Ishikawa (cell line): ENCODE measurements around the gene POLR3A.

ENCODE experiments used
- CEBPB ChIP-seq: IDR thresholded peaks from 2 replicates; pipeline ENCODE4 v1.6.1; 2012
- CREB1 ChIP-seq: IDR thresholded peaks from 2 replicates; pipeline ENCODE4 v1.6.1; 2012; ENCODE audit warnings: low read depth
- EGR1 ChIP-seq: IDR thresholded peaks from 2 replicates; pipeline ENCODE4 v1.6.1; 2012
- EP300 ChIP-seq: IDR thresholded peaks from 2 replicates; pipeline ENCODE4 v1.6.1; 2012; ENCODE audit warnings: borderline replicate concordance
- FOXM1 ChIP-seq: IDR thresholded peaks from 2 replicates; pipeline ENCODE4 v1.6.1; 2012; ENCODE audit warnings: low read depth, borderline replicate concordance
- NFIC ChIP-seq: IDR thresholded peaks from 2 replicates; pipeline ENCODE4 v1.6.1; 2012
- RAD21 ChIP-seq: IDR thresholded peaks from 2 replicates; pipeline ENCODE4 v1.6.1; 2012; ENCODE audit warnings: low read depth
- REST ChIP-seq: IDR thresholded peaks from 2 replicates; pipeline ENCODE4 v1.6.1; 2012; ENCODE audit warnings: low read depth, mild to moderate bottlenecking
- TAF1 ChIP-seq: IDR thresholded peaks from 2 replicates; pipeline ENCODE4 v1.6.1; 2012; ENCODE audit warnings: low read depth, mild to moderate bottlenecking
- TCF12 ChIP-seq: IDR thresholded peaks from 2 replicates; pipeline ENCODE4 v1.6.1; 2012; ENCODE audit warnings: low read depth
- TEAD4 ChIP-seq: IDR thresholded peaks from 2 replicates; pipeline ENCODE4 v1.6.1; 2012
- YY1 ChIP-seq: IDR thresholded peaks from 2 replicates; pipeline ENCODE4 v1.6.1; 2012; ENCODE audit warnings: low read depth
- ZBTB7A ChIP-seq: IDR thresholded peaks from 2 replicates; pipeline ENCODE4 v1.6.1; 2012; ENCODE audit warnings: low read depth
- TF ChIP-seq, protein P1 (sequence below): IDR thresholded peaks from 2 replicates; pipeline ENCODE4 v1.6.1; 2012
- TF ChIP-seq, protein P2 (sequence below): IDR thresholded peaks from 2 replicates; pipeline ENCODE4 v1.6.1; 2012

The POLR3A gene

DNA sequence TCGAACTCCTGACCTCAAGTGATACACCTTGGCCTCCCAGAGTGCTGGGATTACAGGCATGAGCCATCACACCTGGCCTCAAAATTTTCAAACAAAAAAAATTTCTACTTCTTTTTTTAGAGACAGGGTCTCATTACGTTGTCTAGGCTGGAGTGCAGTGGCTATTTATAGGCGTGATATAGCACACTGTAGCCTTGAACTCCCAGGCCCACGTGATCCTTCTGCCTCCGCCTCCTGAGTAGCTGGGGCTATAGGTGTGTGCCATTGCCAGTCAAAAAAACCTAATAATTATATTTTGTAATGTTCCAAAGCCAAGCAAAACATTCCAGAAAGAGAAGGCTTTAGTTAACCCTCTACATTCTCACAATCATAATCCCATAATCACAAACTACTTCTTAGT, 13.8 kb downstream of the POLR3A start:
- TF ChIP-seq YY1: no peak
- no peak for TF ChIP-seq RAD21
- TF ChIP-seq CREB1: no peak
- no peak for TF ChIP-seq NFIC
- no peak for TF ChIP-seq TCF12
- TF ChIP-seq ZBTB7A: no peak
- TF ChIP-seq REST: no peak
- TF ChIP-seq, protein P1, sequence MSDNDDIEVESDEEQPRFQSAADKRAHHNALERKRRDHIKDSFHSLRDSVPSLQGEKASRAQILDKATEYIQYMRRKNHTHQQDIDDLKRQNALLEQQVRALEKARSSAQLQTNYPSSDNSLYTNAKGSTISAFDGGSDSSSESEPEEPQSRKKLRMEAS: no peak
- TF ChIP-seq, protein P2, sequence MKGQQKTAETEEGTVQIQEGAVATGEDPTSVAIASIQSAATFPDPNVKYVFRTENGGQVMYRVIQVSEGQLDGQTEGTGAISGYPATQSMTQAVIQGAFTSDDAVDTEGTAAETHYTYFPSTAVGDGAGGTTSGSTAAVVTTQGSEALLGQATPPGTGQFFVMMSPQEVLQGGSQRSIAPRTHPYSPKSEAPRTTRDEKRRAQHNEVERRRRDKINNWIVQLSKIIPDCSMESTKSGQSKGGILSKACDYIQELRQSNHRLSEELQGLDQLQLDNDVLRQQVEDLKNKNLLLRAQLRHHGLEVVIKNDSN: no peak
- TF ChIP-seq EP300: no peak
- TF ChIP-seq CEBPB: no peak

- TF ChIP-seq TEAD4 (no peak), TCF12 (no peak), EP300 (no peak), NFIC (no peak)
- TF ChIP-seq, protein P1: no peak
Observed at GRCh38 chr10:78013564-78013963, 15.8 kb downstream of the POLR3A start.

GRCh38 chr10:78011065-78011464, 18.2 kb downstream of the POLR3A start:
- no peak for TF ChIP-seq EP300
- no peak for TF ChIP-seq CEBPB
- TF ChIP-seq, protein P2: no peak
- no peak for TF ChIP-seq TCF12
- TF ChIP-seq TAF1: no peak
- no peak for TF ChIP-seq RAD21
- TF ChIP-seq, protein P1: no peak
- TF ChIP-seq CREB1: no peak
- TF ChIP-seq ZBTB7A: no peak
- TF ChIP-seq YY1: no peak
- TF ChIP-seq TEAD4: no peak
- TF ChIP-seq EGR1: no peak
- no peak for TF ChIP-seq FOXM1
- no peak for TF ChIP-seq REST

GRCh38 chr10:78010278-78010677, 19.0 kb downstream of the POLR3A start:
- TF ChIP-seq, protein P2: no peak
- TF ChIP-seq ZBTB7A (no peak), TAF1 (no peak), RAD21 (no peak), CEBPB (no peak), REST (no peak), CREB1 (no peak), TEAD4 (no peak), EP300 (no peak), EGR1 (no peak), NFIC (no peak), YY1 (no peak), FOXM1 (no peak), TCF12 (no peak)
- TF ChIP-seq, protein P1: no peak
